K562 (cell line): ENCODE results near the gene CUL9. TPM values are rescaled to one million over a fixed set of nuclear protein-coding genes. Genes with fewer than 3 reads are reported as not detected.

Experiments used
- BCLAF1 ChIP-seq, 2 experiments: fragments of 450-650 bp in 1 of 2; IDR thresholded peaks; 2 replicates each; pipeline ENCODE4 v1.6.1; 2011 to 2017; ENCODE audit warnings: low read depth in 2 of 2, antibody characterized with exemption in 1 of 2, borderline replicate concordance in 1 of 2, low read length in 1 of 2, mild to moderate bottlenecking in 1 of 2, mixed read lengths in 1 of 2; ENCODE audit not compliant: control insufficient read depth in 1 of 2
- CGGBP1 ChIP-seq: fragments of 250-450 bp; sonication (Bioruptor Pico); IDR thresholded peaks from 2 replicates; pipeline ENCODE4 v1.9.0; 2021; ENCODE audit warnings: mild to moderate bottlenecking
- EP400 ChIP-seq: fragments of 450-650 bp; IDR thresholded peaks from 2 replicates; pipeline ENCODE4 v1.6.1; 2017; ENCODE audit warnings: antibody characterized with exemption, mild to moderate bottlenecking, moderate library complexity
- GATA2 ChIP-seq: sonication (generic); formaldehyde crosslinking; IDR thresholded peaks from 2 replicates; pipeline ENCODE4 v1.4.0; 2020; ENCODE audit warnings: mild to moderate bottlenecking, missing genetic modification reagents
- SETDB1 ChIP-seq: IDR thresholded peaks from one replicate; pipeline ENCODE4 v1.6.1; 2012; ENCODE audit warnings: low read length, control low read depth, inconsistent platforms
- TAF1 ChIP-seq: IDR thresholded peaks from 2 replicates; pipeline ENCODE4 v1.6.1; 2011; ENCODE audit warnings: mild to moderate bottlenecking, low read length, moderate library complexity; ENCODE audit not compliant: insufficient read depth, control insufficient read depth, severe bottlenecking; ENCODE audit errors: extremely low read depth
- ZBTB43 ChIP-seq: sonication (generic); formaldehyde crosslinking; IDR thresholded peaks from 2 replicates; pipeline ENCODE4 v1.8.0; 2023; ENCODE audit warnings: mild to moderate bottlenecking, missing genetic modification reagents
- ZBTB9 ChIP-seq: fragments of 450-650 bp; formaldehyde crosslinking; IDR thresholded peaks from 2 replicates; pipeline ENCODE4 v1.4.0; 2020; ENCODE audit warnings: mild to moderate bottlenecking, moderate library complexity
- ZNF232 ChIP-seq: sonication (generic); formaldehyde crosslinking; IDR thresholded peaks from 2 replicates; pipeline ENCODE4 v1.8.0; 2022; ENCODE audit warnings: mild to moderate bottlenecking, missing genetic modification reagents
- ZNF695 ChIP-seq: fragments of 450-650 bp; formaldehyde crosslinking; IDR thresholded peaks from 2 replicates; pipeline ENCODE4 v1.4.0; 2020; ENCODE audit warnings: mild to moderate bottlenecking, moderate library complexity
- polyA plus RNA-seq, 8 experiments: library from polyadenylated mRNA; depleted of rRNA in 4 of 8; stranded (reverse) in 5 of 8; unstranded in 3 of 8; fragments of >200 nt; fragmentation: Nextera tagmentation in 2 of 8; fragmentation: Illumina TruSeq in 1 of 8; extraction: Ambion mirVana in 2 of 8; extraction: Trizol in 1 of 8; gene quantifications; 2 replicates each; pipeline versions ENCODE4 v1.2.1 to v1.2.3, GENCODE V29; 2011 to 2014; ENCODE audit warnings: inconsistent platforms in 1 of 8, missing spikeins in 1 of 8
- total RNA-seq, 7 experiments: library from RNA; depleted of rRNA in 6 of 7; stranded (reverse); fragments of >200 nt in 6 of 7; fragmentation: Illumina TruSeq in 2 of 7; extraction: Trizol in 2 of 7; gene quantifications; 2 replicates each; pipeline versions ENCODE4 v1.2.1 to v1.2.3, GENCODE V29; 2011 to 2021; ENCODE audit warnings: low replicate concordance in 1 of 7
- TF ChIP-seq, protein P1 (sequence below): fragments of 450-650 bp; IDR thresholded peaks from 2 replicates; pipeline ENCODE4 v1.6.1; 2017; ENCODE audit warnings: antibody characterized with exemption, mild to moderate bottlenecking

Gene CUL9
- total and polyA plus RNA-seq, 9 of the 15 experiments (the other 6 are each of a cell fraction or from before 2014, with no cell fraction given): 0.50 to 20.7 (median 6.6) TPM

DNA sequence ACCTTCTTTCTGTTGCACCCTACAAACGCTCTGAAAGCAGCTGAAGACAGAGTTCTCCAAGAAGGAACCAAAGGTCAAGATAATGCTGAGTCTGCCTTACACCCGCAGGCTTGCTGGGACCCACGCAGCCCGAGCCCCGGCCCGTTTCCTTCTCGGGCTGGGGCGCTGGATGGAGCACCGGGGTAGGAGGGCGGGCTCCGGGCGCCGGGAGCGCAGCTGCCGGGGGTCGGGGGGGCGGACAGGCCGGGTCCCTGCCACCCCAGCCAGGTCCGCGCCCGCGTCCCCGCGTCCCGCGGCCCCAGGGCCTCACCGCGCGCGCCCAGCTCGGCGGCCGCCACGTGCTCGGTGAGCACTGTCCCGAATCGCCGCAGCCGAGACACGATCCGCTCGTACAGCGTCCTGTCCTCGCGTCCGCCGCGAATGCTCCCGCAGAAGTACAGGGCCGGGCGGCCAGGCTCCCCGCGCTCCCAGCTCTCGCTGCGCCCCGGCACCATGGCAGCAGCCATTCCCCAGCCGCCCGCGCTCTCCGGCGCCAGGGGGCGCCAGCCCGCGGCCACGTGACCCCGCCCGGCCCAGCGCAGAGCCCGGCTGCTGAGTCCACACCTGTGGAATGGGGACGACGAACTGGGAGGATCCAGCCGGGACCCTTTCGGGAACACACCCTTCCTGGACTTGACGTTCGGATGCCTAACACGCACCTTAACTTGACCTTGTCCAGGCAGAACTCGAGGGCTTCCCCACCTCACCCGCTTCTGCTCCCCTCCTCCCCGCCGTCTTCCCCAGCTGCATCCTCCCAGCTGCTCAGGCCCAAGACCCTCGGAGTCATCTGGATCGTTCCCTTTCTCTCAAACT is 47.2 kb downstream of the CUL9 start, which contains the start of gene DNPH1 (continued):
- TF ChIP-seq, protein P1, sequence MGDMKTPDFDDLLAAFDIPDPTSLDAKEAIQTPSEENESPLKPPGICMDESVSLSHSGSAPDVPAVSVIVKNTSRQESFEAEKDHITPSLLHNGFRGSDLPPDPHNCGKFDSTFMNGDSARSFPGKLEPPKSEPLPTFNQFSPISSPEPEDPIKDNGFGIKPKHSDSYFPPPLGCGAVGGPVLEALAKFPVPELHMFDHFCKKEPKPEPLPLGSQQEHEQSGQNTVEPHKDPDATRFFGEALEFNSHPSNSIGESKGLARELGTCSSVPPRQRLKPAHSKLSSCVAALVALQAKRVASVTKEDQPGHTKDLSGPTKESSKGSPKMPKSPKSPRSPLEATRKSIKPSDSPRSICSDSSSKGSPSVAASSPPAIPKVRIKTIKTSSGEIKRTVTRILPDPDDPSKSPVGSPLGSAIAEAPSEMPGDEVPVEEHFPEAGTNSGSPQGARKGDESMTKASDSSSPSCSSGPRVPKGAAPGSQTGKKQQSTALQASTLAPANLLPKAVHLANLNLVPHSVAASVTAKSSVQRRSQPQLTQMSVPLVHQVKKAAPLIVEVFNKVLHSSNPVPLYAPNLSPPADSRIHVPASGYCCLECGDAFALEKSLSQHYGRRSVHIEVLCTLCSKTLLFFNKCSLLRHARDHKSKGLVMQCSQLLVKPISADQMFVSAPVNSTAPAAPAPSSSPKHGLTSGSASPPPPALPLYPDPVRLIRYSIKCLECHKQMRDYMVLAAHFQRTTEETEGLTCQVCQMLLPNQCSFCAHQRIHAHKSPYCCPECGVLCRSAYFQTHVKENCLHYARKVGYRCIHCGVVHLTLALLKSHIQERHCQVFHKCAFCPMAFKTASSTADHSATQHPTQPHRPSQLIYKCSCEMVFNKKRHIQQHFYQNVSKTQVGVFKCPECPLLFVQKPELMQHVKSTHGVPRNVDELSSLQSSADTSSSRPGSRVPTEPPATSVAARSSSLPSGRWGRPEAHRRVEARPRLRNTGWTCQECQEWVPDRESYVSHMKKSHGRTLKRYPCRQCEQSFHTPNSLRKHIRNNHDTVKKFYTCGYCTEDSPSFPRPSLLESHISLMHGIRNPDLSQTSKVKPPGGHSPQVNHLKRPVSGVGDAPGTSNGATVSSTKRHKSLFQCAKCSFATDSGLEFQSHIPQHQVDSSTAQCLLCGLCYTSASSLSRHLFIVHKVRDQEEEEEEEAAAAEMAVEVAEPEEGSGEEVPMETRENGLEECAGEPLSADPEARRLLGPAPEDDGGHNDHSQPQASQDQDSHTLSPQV: peak; percentile 96
- TF ChIP-seq SETDB1: no peak
- TF ChIP-seq CGGBP1 (CRISPR knock-in tag): peak; percentile 49; the same call in 1 of the 2 replicates
- peak; percentile 91 for TF ChIP-seq TAF1
- TF ChIP-seq GATA2 (CRISPR knock-in tag): no peak
- TF ChIP-seq ZNF232: peak; percentile 61; the same call in 1 of the 2 replicates
- peak; percentile 89 for TF ChIP-seq ZBTB9
- TF ChIP-seq EP400: peak; percentile 91; the same call in 1 of the 2 replicates
- no peak for TF ChIP-seq BCLAF1 (IDR thresholded peaks at IDR 0.05; ENCODE audit: borderline replicate concordance in 1 of 2, control insufficient read depth in 1 of 2, low read depth in 2 of 2, low read length in 1 of 2)
- no peak for TF ChIP-seq ZNF695
- no peak for TF ChIP-seq ZBTB43
